Gastrocnemius medialis (tissue), 4 donors: ENCODE results near the gene SFSWAP.

ENCODE experiments used
- CTCF ChIP-seq, 5 experiments: fragments of 450-650 bp in 3 of 5; fragments of 200-600 bp in 2 of 5; sonication (generic) in 2 of 5; IDR thresholded peaks in 4 of 5; conservative IDR thresholded peaks in 1 of 5; 1 replicate in 4 of 5; 2 replicates in 1 of 5; pipeline ENCODE4 v1.5.1; 2016 to 2019; ENCODE audit warnings: antibody characterized with exemption in 5 of 5, mild to moderate bottlenecking in 3 of 5, moderate library complexity in 3 of 5
- POLR2A ChIP-seq, 2 donors: fragments of 450-650 bp; IDR thresholded peaks; one replicate each; pipeline ENCODE4 v1.6.1; 2017; ENCODE audit warnings: antibody characterized with exemption in 2 of 2, mild to moderate bottlenecking in 2 of 2, moderate library complexity in 2 of 2

GRCh38 chr12:131716282-131716681 lies 5.4 kb downstream of the SFSWAP start:
- TF ChIP-seq POLR2A (IDR thresholded peaks at IDR 0.05) (no peak), CTCF (IDR thresholded peaks at IDR 0.05 in 4 of 5, conservative IDR thresholded peaks at IDR 0.05 in 1 of 5) (no peak)
